ENCODE data around the gene FAM9C. TPM values are rescaled to one million over a fixed set of nuclear protein-coding genes. Genes with fewer than 3 reads are reported as not detected.

FAM9C gene
- total and polyA plus RNA-seq, 9 of the 15 experiments (the other 6 are each of a cell fraction or from before 2014, with no cell fraction given), result not detected

DNA sequence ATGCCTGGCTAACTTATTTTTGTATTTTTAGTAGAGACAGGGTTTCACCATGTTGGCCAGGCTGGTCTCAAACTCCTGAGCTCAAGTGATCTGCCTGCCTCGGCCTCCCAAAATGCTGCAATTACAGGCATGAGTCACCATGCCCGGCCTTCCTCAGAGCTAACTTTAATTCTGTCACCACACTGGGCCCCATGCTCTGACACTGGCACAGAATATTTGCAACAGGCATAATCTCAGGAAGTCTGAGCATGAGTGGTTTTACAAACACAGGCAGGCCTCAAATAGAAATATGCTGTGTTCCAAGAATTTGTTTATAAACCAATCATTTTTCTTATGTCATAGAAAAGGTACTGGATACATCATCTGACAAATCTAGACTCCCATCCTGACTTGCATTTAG lies 32.7 kb upstream of the FAM9C start:
- H4K20me1 ChIP-seq (replicated peaks; ENCODE audit: control insufficient read depth, insufficient read depth, low read length), result no peaks in the 10 kb centered on the region
- no peak overlapping the region for H3K9ac ChIP-seq (ENCODE audit: insufficient read depth in 1 of 2, low read depth in 2 of 2, low read length in 2 of 2)
- TF ChIP-seq UBTF (IDR thresholded peaks at IDR 0.05; ENCODE audit: borderline replicate concordance in 1 of 2, low read depth in 2 of 2, low read length in 2 of 2) (no peak), ATF1 (CRISPR knock-in tag; IDR thresholded peaks at IDR 0.05) (no peak), ATF1 (tag; IDR thresholded peaks at IDR 0.05) (no peak), PHF20 (IDR thresholded peaks at IDR 0.05; ENCODE audit: partially characterized antibody) (no peak), FOXP1 (CRISPR knock-in tag; IDR thresholded peaks at IDR 0.05) (no peak)
- TF ChIP-seq, protein P1, sequence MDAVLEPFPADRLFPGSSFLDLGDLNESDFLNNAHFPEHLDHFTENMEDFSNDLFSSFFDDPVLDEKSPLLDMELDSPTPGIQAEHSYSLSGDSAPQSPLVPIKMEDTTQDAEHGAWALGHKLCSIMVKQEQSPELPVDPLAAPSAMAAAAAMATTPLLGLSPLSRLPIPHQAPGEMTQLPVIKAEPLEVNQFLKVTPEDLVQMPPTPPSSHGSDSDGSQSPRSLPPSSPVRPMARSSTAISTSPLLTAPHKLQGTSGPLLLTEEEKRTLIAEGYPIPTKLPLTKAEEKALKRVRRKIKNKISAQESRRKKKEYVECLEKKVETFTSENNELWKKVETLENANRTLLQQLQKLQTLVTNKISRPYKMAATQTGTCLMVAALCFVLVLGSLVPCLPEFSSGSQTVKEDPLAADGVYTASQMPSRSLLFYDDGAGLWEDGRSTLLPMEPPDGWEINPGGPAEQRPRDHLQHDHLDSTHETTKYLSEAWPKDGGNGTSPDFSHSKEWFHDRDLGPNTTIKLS (IDR thresholded peaks at IDR 0.05; ENCODE audit: borderline replicate concordance, low read depth), result no peak
- TF ChIP-seq, protein P2, sequence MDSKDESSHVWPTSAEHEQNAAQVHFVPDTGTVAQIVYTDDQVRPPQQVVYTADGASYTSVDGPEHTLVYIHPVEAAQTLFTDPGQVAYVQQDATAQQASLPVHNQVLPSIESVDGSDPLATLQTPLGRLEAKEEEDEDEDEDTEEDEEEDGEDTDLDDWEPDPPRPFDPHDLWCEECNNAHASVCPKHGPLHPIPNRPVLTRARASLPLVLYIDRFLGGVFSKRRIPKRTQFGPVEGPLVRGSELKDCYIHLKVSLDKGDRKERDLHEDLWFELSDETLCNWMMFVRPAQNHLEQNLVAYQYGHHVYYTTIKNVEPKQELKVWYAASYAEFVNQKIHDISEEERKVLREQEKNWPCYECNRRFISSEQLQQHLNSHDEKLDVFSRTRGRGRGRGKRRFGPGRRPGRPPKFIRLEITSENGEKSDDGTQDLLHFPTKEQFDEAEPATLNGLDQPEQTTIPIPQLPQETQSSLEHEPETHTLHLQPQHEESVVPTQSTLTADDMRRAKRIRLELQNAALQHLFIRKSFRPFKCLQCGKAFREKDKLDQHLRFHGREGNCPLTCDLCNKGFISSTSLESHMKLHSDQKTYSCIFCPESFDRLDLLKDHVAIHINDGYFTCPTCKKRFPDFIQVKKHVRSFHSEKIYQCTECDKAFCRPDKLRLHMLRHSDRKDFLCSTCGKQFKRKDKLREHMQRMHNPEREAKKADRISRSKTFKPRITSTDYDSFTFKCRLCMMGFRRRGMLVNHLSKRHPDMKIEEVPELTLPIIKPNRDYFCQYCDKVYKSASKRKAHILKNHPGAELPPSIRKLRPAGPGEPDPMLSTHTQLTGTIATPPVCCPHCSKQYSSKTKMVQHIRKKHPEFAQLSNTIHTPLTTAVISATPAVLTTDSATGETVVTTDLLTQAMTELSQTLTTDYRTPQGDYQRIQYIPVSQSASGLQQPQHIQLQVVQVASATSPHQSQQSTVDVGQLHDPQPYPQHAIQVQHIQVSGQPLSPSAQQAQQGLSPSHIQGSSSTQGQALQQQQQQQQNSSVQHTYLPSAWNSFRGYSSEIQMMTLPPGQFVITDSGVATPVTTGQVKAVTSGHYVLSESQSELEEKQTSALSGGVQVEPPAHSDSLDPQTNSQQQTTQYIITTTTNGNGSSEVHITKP (IDR thresholded peaks at IDR 0.05; ENCODE audit: partially characterized antibody), result no peak
- TF ChIP-seq, protein P3, sequence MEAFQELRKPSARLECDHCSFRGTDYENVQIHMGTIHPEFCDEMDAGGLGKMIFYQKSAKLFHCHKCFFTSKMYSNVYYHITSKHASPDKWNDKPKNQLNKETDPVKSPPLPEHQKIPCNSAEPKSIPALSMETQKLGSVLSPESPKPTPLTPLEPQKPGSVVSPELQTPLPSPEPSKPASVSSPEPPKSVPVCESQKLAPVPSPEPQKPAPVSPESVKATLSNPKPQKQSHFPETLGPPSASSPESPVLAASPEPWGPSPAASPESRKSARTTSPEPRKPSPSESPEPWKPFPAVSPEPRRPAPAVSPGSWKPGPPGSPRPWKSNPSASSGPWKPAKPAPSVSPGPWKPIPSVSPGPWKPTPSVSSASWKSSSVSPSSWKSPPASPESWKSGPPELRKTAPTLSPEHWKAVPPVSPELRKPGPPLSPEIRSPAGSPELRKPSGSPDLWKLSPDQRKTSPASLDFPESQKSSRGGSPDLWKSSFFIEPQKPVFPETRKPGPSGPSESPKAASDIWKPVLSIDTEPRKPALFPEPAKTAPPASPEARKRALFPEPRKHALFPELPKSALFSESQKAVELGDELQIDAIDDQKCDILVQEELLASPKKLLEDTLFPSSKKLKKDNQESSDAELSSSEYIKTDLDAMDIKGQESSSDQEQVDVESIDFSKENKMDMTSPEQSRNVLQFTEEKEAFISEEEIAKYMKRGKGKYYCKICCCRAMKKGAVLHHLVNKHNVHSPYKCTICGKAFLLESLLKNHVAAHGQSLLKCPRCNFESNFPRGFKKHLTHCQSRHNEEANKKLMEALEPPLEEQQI (IDR thresholded peaks at IDR 0.05), result no peak
- TF ChIP-seq, protein P4, sequence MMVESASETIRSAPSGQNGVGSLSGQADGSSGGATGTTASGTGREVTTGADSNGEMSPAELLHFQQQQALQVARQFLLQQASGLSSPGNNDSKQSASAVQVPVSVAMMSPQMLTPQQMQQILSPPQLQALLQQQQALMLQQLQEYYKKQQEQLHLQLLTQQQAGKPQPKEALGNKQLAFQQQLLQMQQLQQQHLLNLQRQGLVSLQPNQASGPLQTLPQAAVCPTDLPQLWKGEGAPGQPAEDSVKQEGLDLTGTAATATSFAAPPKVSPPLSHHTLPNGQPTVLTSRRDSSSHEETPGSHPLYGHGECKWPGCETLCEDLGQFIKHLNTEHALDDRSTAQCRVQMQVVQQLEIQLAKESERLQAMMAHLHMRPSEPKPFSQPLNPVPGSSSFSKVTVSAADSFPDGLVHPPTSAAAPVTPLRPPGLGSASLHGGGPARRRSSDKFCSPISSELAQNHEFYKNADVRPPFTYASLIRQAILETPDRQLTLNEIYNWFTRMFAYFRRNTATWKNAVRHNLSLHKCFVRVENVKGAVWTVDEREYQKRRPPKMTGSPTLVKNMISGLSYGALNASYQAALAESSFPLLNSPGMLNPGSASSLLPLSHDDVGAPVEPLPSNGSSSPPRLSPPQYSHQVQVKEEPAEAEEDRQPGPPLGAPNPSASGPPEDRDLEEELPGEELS (CRISPR knock-in tag; IDR thresholded peaks at IDR 0.05; ENCODE audit: borderline replicate concordance), result no peak

More for the DNA sequence above, 32.7 kb upstream of the FAM9C start:
- BruUV-seq (replicated peaks), result no TSS peak
- Histone ChIP-seq H3K4me3 (no peak overlapping the region), H2AFZ (ENCODE audit: low read depth, low read length) (no peak overlapping the region), H3K9me3 (replicated peaks; ENCODE audit: control insufficient read depth, insufficient read depth, low read depth, low read length) (no peaks in the 10 kb centered on the region), H3K4me1 (replicated peaks in 1 of 2; ENCODE audit: control insufficient read depth in 2 of 2, insufficient read depth in 2 of 2, low read length in 2 of 2) (peaks cover 0 to 16% of the 10 kb centered on the region in 2 experiments; a peak in 2 of 5 replicates), H3K36me3 (ENCODE audit: control insufficient read depth, insufficient read depth, low read length) (no peaks in the 10 kb centered on the region), H3K4me2 (ENCODE audit: insufficient read depth, low read length) (no peak overlapping the region), H3K27ac (ENCODE audit: extremely low read depth, low read depth, low read length) (no peak overlapping the region), H3K9me1 (ENCODE audit: control insufficient read depth, insufficient read depth, low read length) (no peaks in the 10 kb centered on the region), H3K27me3 (ENCODE audit: control insufficient read depth in 2 of 2, insufficient read depth in 2 of 2, low read length in 2 of 2) (no peaks in the 10 kb centered on the region), H3K79me2 (ENCODE audit: control insufficient read depth, insufficient read depth, low read length) (no peaks in the 10 kb centered on the region)
- WGBS (ENCODE audit: insufficient coverage, low coverage, missing lambda C conversion rate), result 71% methylated on average over 1 of the region's 2 CpGs
- CTCF ChIA-PET (ENCODE audit: low intra/inter-chr PET ratio), result no interaction called here
- FAIRE-seq (no peak), DNase-seq (ENCODE audit: extremely low read depth in 1 of 4, low spot score in 3 of 4) (no peak), ATAC-seq (no peak)
- POLR2A ChIA-PET, result no interaction called here
- in situ Hi-C loops (cut with MboI), result no loop called here
- intact Hi-C loops (cut with micrococcal nuclease), result no loop called here
